ENCODE measurements around the gene MAEA.
A peak's percentile ranks its signal among the peaks of the same experiment; 100 is the strongest.
"Not testable (repeated sequence)": the region's sequence is repeated elsewhere in the genome, so short reads cannot be mapped to it uniquely, and the experiment has no call there.

The MAEA gene

DNA sequence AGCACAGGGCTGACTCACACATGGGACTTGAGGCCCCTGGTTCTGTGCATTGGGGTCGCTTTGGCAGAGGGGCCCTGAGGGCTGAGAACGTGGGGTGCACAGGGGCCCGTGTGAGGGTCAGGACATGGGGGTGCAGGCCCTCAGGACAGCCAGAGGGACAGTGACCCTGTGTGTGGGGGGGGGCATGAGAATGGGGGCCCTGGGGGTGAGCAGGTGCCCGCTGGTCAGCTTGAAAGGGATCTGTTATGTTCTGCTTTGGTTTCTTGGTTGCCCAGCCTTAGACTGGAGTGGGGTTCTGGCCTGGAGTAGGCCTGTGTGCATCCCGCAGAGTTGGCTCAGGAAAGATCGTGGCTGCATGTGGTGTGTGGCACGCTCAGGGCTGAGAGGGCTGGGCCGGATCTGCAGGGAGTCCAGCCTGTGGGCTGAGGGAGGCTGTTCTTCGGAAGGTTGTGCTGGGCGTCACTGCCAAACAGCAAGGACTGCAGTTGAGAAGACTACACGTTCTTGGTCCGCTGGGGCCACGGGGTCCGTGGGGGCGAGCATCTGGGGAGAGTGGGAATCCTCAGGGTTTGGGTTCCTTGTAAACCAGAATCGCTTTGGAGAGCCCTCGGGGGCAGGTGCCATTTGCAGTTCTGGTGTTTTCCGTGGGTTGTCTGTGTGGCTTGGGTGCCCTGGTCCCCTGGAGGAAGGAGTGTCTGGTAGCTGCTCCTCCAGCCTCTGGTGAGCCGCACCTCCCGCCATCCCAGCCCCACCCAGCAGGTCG is 42.1 kb downstream of the MAEA start:
- DNase-seq = no peak
- no peak overlapping the region for H3K4me3 ChIP-seq (ENCODE audit: low read depth, low read length)
- TF ChIP-seq, protein P1, sequence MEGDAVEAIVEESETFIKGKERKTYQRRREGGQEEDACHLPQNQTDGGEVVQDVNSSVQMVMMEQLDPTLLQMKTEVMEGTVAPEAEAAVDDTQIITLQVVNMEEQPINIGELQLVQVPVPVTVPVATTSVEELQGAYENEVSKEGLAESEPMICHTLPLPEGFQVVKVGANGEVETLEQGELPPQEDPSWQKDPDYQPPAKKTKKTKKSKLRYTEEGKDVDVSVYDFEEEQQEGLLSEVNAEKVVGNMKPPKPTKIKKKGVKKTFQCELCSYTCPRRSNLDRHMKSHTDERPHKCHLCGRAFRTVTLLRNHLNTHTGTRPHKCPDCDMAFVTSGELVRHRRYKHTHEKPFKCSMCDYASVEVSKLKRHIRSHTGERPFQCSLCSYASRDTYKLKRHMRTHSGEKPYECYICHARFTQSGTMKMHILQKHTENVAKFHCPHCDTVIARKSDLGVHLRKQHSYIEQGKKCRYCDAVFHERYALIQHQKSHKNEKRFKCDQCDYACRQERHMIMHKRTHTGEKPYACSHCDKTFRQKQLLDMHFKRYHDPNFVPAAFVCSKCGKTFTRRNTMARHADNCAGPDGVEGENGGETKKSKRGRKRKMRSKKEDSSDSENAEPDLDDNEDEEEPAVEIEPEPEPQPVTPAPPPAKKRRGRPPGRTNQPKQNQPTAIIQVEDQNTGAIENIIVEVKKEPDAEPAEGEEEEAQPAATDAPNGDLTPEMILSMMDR (IDR thresholded peaks at IDR 0.05; ENCODE audit: low read depth, low read length) = no peak
- H3K27me3 ChIP-seq (ENCODE audit: insufficient read depth, low read depth, severe bottlenecking) = no peaks in the 10 kb centered on the region
- peak overlapping the region; percentile 72; the same call in 1 of the 2 replicates for H3K27ac ChIP-seq
- peaks cover 73% of the 10 kb centered on the region for H3K36me3 ChIP-seq
- H3K9me3 ChIP-seq (ENCODE audit: severe bottlenecking) = no peaks in the 10 kb centered on the region

DNA sequence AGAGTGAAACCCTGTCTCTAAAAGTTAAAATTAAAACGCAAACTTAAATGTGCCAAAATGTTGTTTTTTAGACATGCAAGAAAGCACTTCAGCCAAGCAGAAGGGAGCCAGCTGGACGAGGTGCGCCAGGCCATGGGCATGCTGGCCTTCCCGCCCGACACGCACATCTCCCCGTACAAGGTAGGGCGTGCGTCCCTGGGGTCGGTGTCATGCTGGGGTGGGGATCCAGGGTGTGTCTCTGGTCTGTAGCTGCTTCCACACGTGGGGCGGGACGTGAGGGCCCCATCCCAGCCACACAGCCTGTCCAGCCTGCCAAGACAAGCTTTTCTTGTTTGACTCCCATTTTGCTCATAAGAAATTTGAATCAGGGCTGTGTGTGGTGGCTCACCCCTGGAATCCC is 43.0 kb downstream of the MAEA start:
- no peak overlapping the region for H3K4me3 ChIP-seq (ENCODE audit: low read depth, low read length)
- peaks cover 75% of the 10 kb centered on the region for H3K36me3 ChIP-seq
- H3K27ac ChIP-seq = no peak overlapping the region
- no peaks in the 10 kb centered on the region for H3K9me3 ChIP-seq (ENCODE audit: severe bottlenecking)
- TF ChIP-seq, protein P1 (IDR thresholded peaks at IDR 0.05; ENCODE audit: low read depth, low read length) = no peak
- no peaks in the 10 kb centered on the region for H3K27me3 ChIP-seq (ENCODE audit: insufficient read depth, low read depth, severe bottlenecking)
- DNase-seq = no peak

- no peak overlapping the region for H3K27ac ChIP-seq
- TF ChIP-seq, protein P1 (IDR thresholded peaks at IDR 0.05; ENCODE audit: low read depth, low read length) = no peak
- H3K9me3 ChIP-seq (ENCODE audit: severe bottlenecking) = no peaks in the 10 kb centered on the region
- DNase-seq = no peak
- H3K4me3 ChIP-seq (ENCODE audit: low read depth, low read length) = no peak overlapping the region
- H3K36me3 ChIP-seq = peaks cover 75% of the 10 kb centered on the region
- H3K27me3 ChIP-seq (ENCODE audit: insufficient read depth, low read depth, severe bottlenecking) = no peaks in the 10 kb centered on the region
Measured at GRCh38 chr4:1333256-1333655, 43.6 kb downstream of the MAEA start.

DNA sequence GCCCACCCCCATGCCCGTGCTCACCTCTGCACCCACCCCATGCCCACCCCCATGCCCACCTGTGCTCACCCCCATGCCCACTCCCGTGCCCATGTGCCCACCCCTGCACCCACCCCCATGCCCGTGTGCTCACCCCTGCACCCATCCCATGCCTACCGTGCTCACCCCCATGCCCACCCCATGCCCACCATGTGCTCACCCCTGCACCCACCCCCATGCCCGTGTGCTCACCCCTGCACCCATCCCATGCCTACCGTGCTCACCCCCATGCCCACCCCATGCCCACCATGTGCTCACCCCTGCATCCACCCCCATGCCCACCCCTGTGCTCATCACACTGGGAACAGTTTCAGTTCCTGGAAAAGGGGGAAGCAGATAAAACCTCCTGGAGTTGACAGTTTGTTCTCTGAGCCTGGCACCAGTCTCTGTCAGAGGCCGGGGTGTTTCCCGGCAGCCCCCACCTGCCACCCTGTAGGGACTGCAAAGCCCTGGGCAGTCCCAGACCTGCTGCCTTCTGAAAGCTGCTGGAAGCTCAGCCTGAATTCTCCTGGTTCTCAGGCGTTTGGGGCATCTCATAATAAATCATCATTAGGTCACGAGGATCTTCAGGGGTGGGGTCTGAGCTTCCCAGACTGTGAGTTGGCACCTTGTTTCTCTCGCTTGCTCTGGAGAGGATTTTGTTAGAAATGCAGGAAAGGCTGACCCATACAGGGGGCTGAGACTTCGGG is 44.3 kb downstream of the MAEA start:
- not testable (repeated sequence) for DNase-seq
- peaks cover 72% of the 10 kb centered on the region for H3K36me3 ChIP-seq

GRCh38 chr4:1334579-1334895 is 44.8 kb downstream of the MAEA start:
- H3K4me3 ChIP-seq (ENCODE audit: low read depth, low read length) = no peak overlapping the region
- TF ChIP-seq, protein P1 (IDR thresholded peaks at IDR 0.05; ENCODE audit: low read depth, low read length) = no peak
- no peak overlapping the region for H3K27ac ChIP-seq
- H3K9me3 ChIP-seq (ENCODE audit: severe bottlenecking) = no peaks in the 10 kb centered on the region
- no peaks in the 10 kb centered on the region for H3K27me3 ChIP-seq (ENCODE audit: insufficient read depth, low read depth, severe bottlenecking)
- H3K36me3 ChIP-seq = peaks cover 72% of the 10 kb centered on the region
- no peak for DNase-seq

More for the DNA sequence above, 44.3 kb downstream of the MAEA start:
- H3K27ac ChIP-seq; H3K4me3 ChIP-seq (ENCODE audit: low read depth, low read length); H3K9me3 ChIP-seq (ENCODE audit: severe bottlenecking); H3K27me3 ChIP-seq (ENCODE audit: insufficient read depth, low read depth, severe bottlenecking): not testable (repeated sequence)

GRCh38 chr4:1335193-1335883 is 45.6 kb downstream of the MAEA start:
- H3K27me3 ChIP-seq (ENCODE audit: insufficient read depth, low read depth, severe bottlenecking); H3K27ac ChIP-seq; H3K4me3 ChIP-seq (ENCODE audit: low read depth, low read length); H3K9me3 ChIP-seq (ENCODE audit: severe bottlenecking); DNase-seq: not testable (repeated sequence)
- H3K36me3 ChIP-seq = peaks cover 73% of the 10 kb centered on the region

Measured in WERI-Rb-1 (cell line).